ENCODE data around the gene PICK1. TPM values are rescaled to one million over a fixed set of nuclear protein-coding genes. Genes with fewer than 3 reads are reported as not detected.

PICK1 gene
- total RNA-seq, 2 experiments from 2014 or later: 19.2 to 23.8 TPM

- intact Hi-C loops (cut with micrococcal nuclease; ENCODE audit: unreplicated experiment): no loop called here
- no peaks in the 10 kb centered on the region for H3K4me1 ChIP-seq (ENCODE audit: insufficient read depth, low read length, poor library complexity, severe bottlenecking)
- no peaks in the 10 kb centered on the region for H3K36me3 ChIP-seq (ENCODE audit: insufficient read depth, low read length)
- H4K20me1 ChIP-seq (ENCODE audit: insufficient read depth, low read length): no peaks in the 10 kb centered on the region
- no peak overlapping the region for H3K27ac ChIP-seq (ENCODE audit: low read depth, low read length, poor library complexity, severe bottlenecking)
- no peak overlapping the region for H2AFZ ChIP-seq (ENCODE audit: low read length)
- H3K4me3 ChIP-seq (ENCODE audit: low read depth, low read length, poor library complexity, severe bottlenecking): no peak overlapping the region
- POLR2A ChIA-PET: no interaction called here
- no TSS peak for BruUV-seq (replicated peaks)
- DNase-seq (ENCODE audit: low spot score): no peak
- H3K79me2 ChIP-seq (ENCODE audit: insufficient read depth, low read depth, low read length): no peaks in the 10 kb centered on the region
- H3K9me2 ChIP-seq (ENCODE audit: insufficient read depth, low read length): no peaks in the 10 kb centered on the region
- no peaks in the 10 kb centered on the region for H3K9me3 ChIP-seq (ENCODE audit: low read length)
- CTCF ChIA-PET (ENCODE audit: unreplicated experiment): no interaction called here
- TF ChIP-seq EZH2phosphoT487 (IDR thresholded peaks at IDR 0.05; ENCODE audit: borderline replicate concordance, low read depth, low read length) (no peak), CTCF (conservative IDR thresholded peaks at IDR 0.05; ENCODE audit: low read length) (no peak)
- H3K4me2 ChIP-seq (ENCODE audit: low read length): no peak overlapping the region
These were observed 11.0 kb upstream of the PICK1 start for GRCh38 chr22:38046070-38046748.

- TF ChIP-seq EZH2phosphoT487 (IDR thresholded peaks at IDR 0.05; ENCODE audit: borderline replicate concordance, low read depth, low read length): no peak
- TF ChIP-seq CTCF (conservative IDR thresholded peaks at IDR 0.05; ENCODE audit: low read length): no peak
- intact Hi-C loops (cut with micrococcal nuclease; ENCODE audit: unreplicated experiment): loop anchor here (5.0 to 10.0 kb wide), 2 partner anchors 412 to 655 kb away; partner anchors contain the start of genes GTPBP1 and JOSD1
- H3K36me3 ChIP-seq (ENCODE audit: insufficient read depth, low read length): no peaks in the 10 kb centered on the region
- no peaks in the 10 kb centered on the region for H3K9me3 ChIP-seq (ENCODE audit: low read length)
- H2AFZ ChIP-seq (ENCODE audit: low read length): no peak overlapping the region
- no peak for DNase-seq (ENCODE audit: low spot score)
- no peaks in the 10 kb centered on the region for H3K79me2 ChIP-seq (ENCODE audit: insufficient read depth, low read depth, low read length)
- H4K20me1 ChIP-seq (ENCODE audit: insufficient read depth, low read length): no peaks in the 10 kb centered on the region
- H3K4me1 ChIP-seq (ENCODE audit: insufficient read depth, low read length, poor library complexity, severe bottlenecking): peaks cover 27% of the 10 kb centered on the region
- no peak overlapping the region for H3K27ac ChIP-seq (ENCODE audit: low read depth, low read length, poor library complexity, severe bottlenecking)
- H3K4me2 ChIP-seq (ENCODE audit: low read length): no peak overlapping the region
- ChIA-PET POLR2A (interaction anchor here (0.8 kb wide), 1 partner anchor 112 kb away, joined by 3 read pairs; no protein-coding TSS in a partner anchor), CTCF (ENCODE audit: unreplicated experiment) (no interaction called here)
- H3K4me3 ChIP-seq (ENCODE audit: low read depth, low read length, poor library complexity, severe bottlenecking): no peak overlapping the region
- no peaks in the 10 kb centered on the region for H3K9me2 ChIP-seq (ENCODE audit: insufficient read depth, low read length)
- no TSS peak for BruUV-seq (replicated peaks)
These were observed 7.2 kb upstream of the PICK1 start for GRCh38 chr22:38049812-38050619.

Measured in OCI-LY7 (cell line).